GM21515 (cell line): ENCODE data around the gene WDCP.
"Not testable (repeated sequence)": the region's sequence is repeated elsewhere in the genome, so short reads cannot be mapped to it uniquely, and the experiment has no call there.

Source experiments
- ATAC-seq: cut with Tn5 transposase; IDR thresholded peaks from one replicate; pipeline ENCODE4 v1.9.1; 2021; ENCODE audit not compliant: unreplicated experiment

The WDCP gene

GRCh38 chr2:24065341-24065740 is 18.1 kb upstream of the WDCP start:
- no peak for ATAC-seq

GRCh38 chr2:24058564-24059271 is 11.5 kb upstream of the WDCP start:
- ATAC-seq: no peak

GRCh38 chr2:24055750-24056149 is 8.6 kb upstream of the WDCP start:
- ATAC-seq: no peak

- ATAC-seq: no peak
These were observed 7.3 kb upstream of the WDCP start for GRCh38 chr2:24054366-24055010.

- ATAC-seq: no peak
These were observed 5.8 kb upstream of the WDCP start for GRCh38 chr2:24052951-24053350.

- no peak for ATAC-seq
These were observed 4.6 kb upstream of the WDCP start for GRCh38 chr2:24051833-24052232.

GRCh38 chr2:24050041-24050979 is 3.1 kb upstream of the WDCP start:
- ATAC-seq: no peak

GRCh38 chr2:24049485-24050021 is 2.4 kb upstream of the WDCP start, which contains the start of gene FKBP1B:
Gene FKBP1B, plus strand, starts transcription at chr2:24049741. Its CDS starts 109 bp downstream, at chr2:24049850.
- ATAC-seq: no peak

GRCh38 chr2:24048769-24049484 is 1.7 kb upstream of the WDCP start:
- ATAC-seq: no peak

GRCh38 chr2:24047703-24048033 is 477 bp upstream of the WDCP start:
- ATAC-seq: peak; percentile 1

- ATAC-seq: no peak
These were observed 627 bp downstream of the WDCP start for GRCh38 chr2:24046599-24046929.

- ATAC-seq: no peak
These were observed 1.4 kb downstream of the WDCP start for GRCh38 chr2:24045511-24046508.

GRCh38 chr2:24043133-24043532 is 4.1 kb downstream of the WDCP start:
- not testable (repeated sequence) for ATAC-seq

- ATAC-seq: no peak
These were observed 6.7 kb downstream of the WDCP start for GRCh38 chr2:24040511-24040910.

- no peak for ATAC-seq
These were observed 8.2 kb downstream of the WDCP start for GRCh38 chr2:24038786-24039499.

- no peak for ATAC-seq
These were observed 21.0 kb downstream of the WDCP start for GRCh38 chr2:24026233-24026632.

GRCh38 chr2:24024996-24025663 is 22.1 kb downstream of the WDCP start:
- ATAC-seq: no peak

- ATAC-seq: no peak
These were observed 23.2 kb downstream of the WDCP start for GRCh38 chr2:24024018-24024417.
